GM12875 (cell line): ENCODE results near the gene ABCA1.
A peak's percentile ranks its signal among the peaks of the same experiment; 100 is the strongest.
"Not testable (repeated sequence)": the region's sequence is repeated elsewhere in the genome, so short reads cannot be mapped to it uniquely, and the experiment has no call there.

ENCODE experiments used
- H3K4me3 ChIP-seq: one replicate; pipeline ENCODE4 v1.5.1; 2011; ENCODE audit warnings: low read depth, low read length, control low read depth
- CTCF ChIP-seq: IDR thresholded peaks from 2 replicates; pipeline ENCODE4 v1.5.1; 2011; ENCODE audit warnings: low read depth, mild to moderate bottlenecking, control low read depth, inconsistent platforms, low read length, moderate library complexity, borderline replicate concordance; ENCODE audit not compliant: insufficient read depth

The ABCA1 gene

GRCh38 chr9:104941597-104941996 is 13.6 kb upstream of the ABCA1 start:
- no peak overlapping the region for H3K4me3 ChIP-seq
- TF ChIP-seq CTCF: no peak

GRCh38 chr9:104936291-104936690 is 8.3 kb upstream of the ABCA1 start:
- no peak for TF ChIP-seq CTCF

GRCh38 chr9:104935501-104935810 is 7.5 kb upstream of the ABCA1 start:
- H3K4me3 ChIP-seq: not testable (repeated sequence)

More at GRCh38 chr9:104936291-104936690, 8.3 kb upstream of the ABCA1 start:
- no peak overlapping the region for H3K4me3 ChIP-seq

- no peak overlapping the region for H3K4me3 ChIP-seq
- TF ChIP-seq CTCF: no peak
Observed at GRCh38 chr9:104934691-104935500, 6.9 kb upstream of the ABCA1 start.

GRCh38 chr9:104933091-104933490 is 5.1 kb upstream of the ABCA1 start:
- H3K4me3 ChIP-seq: not testable (repeated sequence)

- TF ChIP-seq CTCF: no peak
- no peak overlapping the region for H3K4me3 ChIP-seq
Observed at GRCh38 chr9:104931256-104931655, 3.3 kb upstream of the ABCA1 start.

- no peak for TF ChIP-seq CTCF
Observed at GRCh38 chr9:104927216-104927911, 591 bp downstream of the ABCA1 start.

GRCh38 chr9:104923740-104924139 is 4.2 kb downstream of the ABCA1 start:
- H3K4me3 ChIP-seq: no peak overlapping the region
- TF ChIP-seq CTCF: no peak

More at GRCh38 chr9:104927216-104927911, 591 bp downstream of the ABCA1 start:
- peak overlapping the region; percentile 36 for H3K4me3 ChIP-seq
